Panc1 (cell line): ENCODE measurements around the gene NEMP1. TPM values are rescaled to one million over a fixed set of nuclear protein-coding genes. Genes with fewer than 3 reads are reported as not detected.

Experiments used
- ATAC-seq: fragments of 200-7000 bp; cut with Tn5 transposase; 2 replicates; pipeline ENCODE4 v1.9.1; 2020; ENCODE audit warnings: mild to moderate bottlenecking, moderate library complexity
- BruUV-seq: library from RNA; stranded (reverse); fragments of 400-500 nt; replicated peaks from 2 replicates; lab custom pipeline; 2021; lab: Mats Ljungman, UMichigan
- CTCF ChIA-PET: fragments of 300-600 bp; sonication (Branson Sonifier 250); formaldehyde crosslinking; loops from one replicate; lab custom pipeline; 2022; ENCODE audit warnings: antibody characterized with exemption; lab: Charles Lee
- POLR2A ChIA-PET: fragments of 300-600 bp; sonication (Branson Sonifier 250); formaldehyde crosslinking; loops from one replicate; lab custom pipeline; 2022; ENCODE audit warnings: antibody characterized with exemption; lab: Charles Lee
- DNase-seq: peaks from one replicate; pipeline ENCODE4 v3.0.0-alpha.2; 2010; ENCODE audit warnings: low read depth, low spot score
- H3K27ac ChIP-seq: 2 replicates; pipeline ENCODE4 v1.5.1; 2011; ENCODE audit warnings: mild to moderate bottlenecking, low read length, inconsistent platforms
- H3K27me3 ChIP-seq: fragments of 200-500 bp; sonication (Bioruptor generic); 2 replicates; pipeline ENCODE4 v1.6.0; 2014; ENCODE audit warnings: low read length, inconsistent platforms; ENCODE audit not compliant: control insufficient read depth, insufficient read depth
- H3K36me3 ChIP-seq: fragments of 200-500 bp; sonication (Bioruptor generic); 2 replicates; pipeline ENCODE4 v1.5.1; 2014; ENCODE audit warnings: inconsistent platforms, mild to moderate bottlenecking, low read length, moderate library complexity; ENCODE audit not compliant: control insufficient read depth, insufficient read depth
- H3K4me1 ChIP-seq: 2 replicates; pipeline ENCODE4 v1.5.1; 2011; ENCODE audit warnings: inconsistent platforms, mild to moderate bottlenecking, low read length, moderate library complexity; ENCODE audit not compliant: control insufficient read depth, insufficient read depth
- H3K4me3 ChIP-seq, 2 experiments: 2 replicates each; pipeline ENCODE4 v1.5.1; 2011 to 2012; ENCODE audit warnings: low read depth in 2 of 2, low read length in 2 of 2, mild to moderate bottlenecking in 2 of 2, inconsistent platforms in 1 of 2, moderate library complexity in 1 of 2
- H3K9me3 ChIP-seq: fragments of 200-500 bp; sonication (Bioruptor generic); 2 replicates; pipeline ENCODE4 v1.5.1; 2014; ENCODE audit warnings: low read depth, mild to moderate bottlenecking, inconsistent platforms, low read length, moderate library complexity; ENCODE audit not compliant: control insufficient read depth, insufficient read depth
- POLR2AphosphoS5 ChIP-seq: IDR thresholded peaks from 2 replicates; pipeline ENCODE4 v1.6.1; 2012; ENCODE audit warnings: mild to moderate bottlenecking, low read depth, low read length, moderate library complexity
- REST ChIP-seq, 2 experiments: IDR thresholded peaks; 2 replicates each; pipeline ENCODE4 v1.6.1; 2011 to 2012; ENCODE audit warnings: low read depth in 2 of 2, control low read depth in 1 of 2, low read length in 1 of 2, mild to moderate bottlenecking in 1 of 2, moderate library complexity in 1 of 2; ENCODE audit not compliant: insufficient read depth in 1 of 2
- SIN3A ChIP-seq: IDR thresholded peaks from 2 replicates; pipeline ENCODE4 v1.6.1; 2012; ENCODE audit warnings: low read depth, mild to moderate bottlenecking, low read length, moderate library complexity, borderline replicate concordance; ENCODE audit not compliant: insufficient read depth
- TCF7L2 ChIP-seq: IDR thresholded peaks from 2 replicates; pipeline ENCODE4 v1.6.1; 2011; ENCODE audit warnings: mild to moderate bottlenecking, low read depth, low read length, inconsistent platforms
- in situ Hi-C: cut with HindIII; loops from 2 replicates; pipeline ENCODE4 v1.10.0; 2016; ENCODE audit warnings: low sequenced_read_pairs, low pct_unique_long_range_greater_than_20kb
- intact Hi-C: fragments of 100-400 bp; cut with micrococcal nuclease; formaldehyde crosslinking; loops from one replicate; pipeline ENCODE4 v1.10.0; 2022; ENCODE audit not compliant: unreplicated experiment
- total RNA-seq: library from RNA; stranded (reverse); gene quantifications from one replicate; pipeline ENCODE4 v1.2.1, GENCODE V29; 2021; ENCODE audit not compliant: unreplicated experiment
- TF ChIP-seq, protein P1 (sequence below): fragments of 450-650 bp; IDR thresholded peaks from 2 replicates; pipeline ENCODE4 v1.5.1; 2017; ENCODE audit warnings: mild to moderate bottlenecking

Gene NEMP1
- total RNA-seq, 1 experiment from 2014 or later = 46.9 TPM

GRCh38 chr12:57119294-57120085 is 40.9 kb upstream of the NEMP1 start:
- no peak overlapping the region for H3K4me3 ChIP-seq
- no peak for ATAC-seq
- no peak for TF ChIP-seq TCF7L2
- TF ChIP-seq SIN3A = no peak
- no peak for TF ChIP-seq POLR2AphosphoS5
- no peak for TF ChIP-seq REST (IDR thresholded peaks at IDR 0.05; ENCODE audit: insufficient read depth in 1 of 2, low read depth in 2 of 2, low read length in 1 of 2)
- TF ChIP-seq, protein P1, sequence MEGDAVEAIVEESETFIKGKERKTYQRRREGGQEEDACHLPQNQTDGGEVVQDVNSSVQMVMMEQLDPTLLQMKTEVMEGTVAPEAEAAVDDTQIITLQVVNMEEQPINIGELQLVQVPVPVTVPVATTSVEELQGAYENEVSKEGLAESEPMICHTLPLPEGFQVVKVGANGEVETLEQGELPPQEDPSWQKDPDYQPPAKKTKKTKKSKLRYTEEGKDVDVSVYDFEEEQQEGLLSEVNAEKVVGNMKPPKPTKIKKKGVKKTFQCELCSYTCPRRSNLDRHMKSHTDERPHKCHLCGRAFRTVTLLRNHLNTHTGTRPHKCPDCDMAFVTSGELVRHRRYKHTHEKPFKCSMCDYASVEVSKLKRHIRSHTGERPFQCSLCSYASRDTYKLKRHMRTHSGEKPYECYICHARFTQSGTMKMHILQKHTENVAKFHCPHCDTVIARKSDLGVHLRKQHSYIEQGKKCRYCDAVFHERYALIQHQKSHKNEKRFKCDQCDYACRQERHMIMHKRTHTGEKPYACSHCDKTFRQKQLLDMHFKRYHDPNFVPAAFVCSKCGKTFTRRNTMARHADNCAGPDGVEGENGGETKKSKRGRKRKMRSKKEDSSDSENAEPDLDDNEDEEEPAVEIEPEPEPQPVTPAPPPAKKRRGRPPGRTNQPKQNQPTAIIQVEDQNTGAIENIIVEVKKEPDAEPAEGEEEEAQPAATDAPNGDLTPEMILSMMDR = no peak
- 0 out of 2 replicates have a peak, but pooled peaks cover under 1% of the 10 kb centered on the region for H3K27me3 ChIP-seq
- DNase-seq = no peak
- H3K27ac ChIP-seq = no peak overlapping the region
- in situ Hi-C loops = no loop called here
- BruUV-seq = no TSS peak
- ChIA-PET CTCF (interaction anchor here (0.6 kb wide), 1 partner anchor 63 kb away, joined by 12 read pairs; no protein-coding TSS in a partner anchor), POLR2A (no interaction called here)
- H3K36me3 ChIP-seq = no peaks in the 10 kb centered on the region
- intact Hi-C loops = no loop called here
- H3K4me1 ChIP-seq = no peaks in the 10 kb centered on the region
- H3K9me3 ChIP-seq = peaks cover 3% of the 10 kb centered on the region; the same call in 1 of the 2 replicates

DNA sequence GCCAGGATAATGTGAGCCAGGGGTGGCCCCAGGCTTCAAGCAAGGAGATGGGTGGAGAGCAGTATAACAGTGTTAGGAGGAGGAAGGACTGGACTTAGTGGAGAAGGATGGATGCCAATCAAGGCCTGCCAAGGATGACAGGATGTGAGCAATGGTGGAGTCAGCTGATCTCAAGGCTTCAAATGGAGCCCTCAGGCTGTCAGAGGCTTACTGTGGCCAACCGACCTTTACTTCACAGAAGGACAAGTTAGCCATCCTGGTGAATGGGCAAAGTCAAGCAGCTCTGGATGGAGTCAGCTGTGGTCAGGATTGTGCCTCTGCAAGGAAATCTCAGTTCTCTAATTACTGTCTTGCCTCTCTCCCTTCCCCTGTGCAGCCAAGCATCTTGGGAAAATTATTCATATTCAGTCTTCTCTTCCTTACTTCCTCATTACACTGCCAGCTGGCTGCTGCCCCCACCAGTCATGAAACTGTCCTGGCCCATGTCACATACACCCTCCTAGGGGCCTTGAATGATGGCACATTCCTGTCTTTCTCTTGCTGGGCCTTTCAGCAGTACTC is 40.2 kb upstream of the NEMP1 start:
- no peak for DNase-seq
- H3K36me3 ChIP-seq = no peaks in the 10 kb centered on the region
- H3K27me3 ChIP-seq = no peaks in the 10 kb centered on the region
- no peaks in the 10 kb centered on the region for H3K4me1 ChIP-seq
- TF ChIP-seq POLR2AphosphoS5 (no peak), SIN3A (no peak), REST (IDR thresholded peaks at IDR 0.05; ENCODE audit: insufficient read depth in 1 of 2, low read depth in 2 of 2, low read length in 1 of 2) (no peak), TCF7L2 (no peak)
- TF ChIP-seq, protein P1 = no peak
- H3K27ac ChIP-seq = no peak overlapping the region
- ChIA-PET POLR2A (no interaction called here), CTCF (no interaction called here)
- ATAC-seq = peak; percentile 75
- H3K4me3 ChIP-seq = no peak overlapping the region
- intact Hi-C loops = no loop called here
- no TSS peak for BruUV-seq
- in situ Hi-C loops = no loop called here
- peaks cover 2% of the 10 kb centered on the region; the same call in 1 of the 2 replicates for H3K9me3 ChIP-seq
